Stomach (tissue), 9 donors: ENCODE measurements around the gene NOG. TPM values are rescaled to one million over a fixed set of nuclear protein-coding genes. Genes with fewer than 3 reads are reported as not detected.

Experiments
- DNase-seq, 2 donors: peaks; one replicate each; pipeline versions ENCODE4 v3.0.0 to v3.0.0-alpha.2; 2013 to 2019
- H3K27ac ChIP-seq, 5 donors: fragments of 200-600 bp in 4 of 5; sonication (generic) in 4 of 5; one replicate each; pipeline ENCODE4 v1.5.1; 2013 to 2019; ENCODE audit warnings: mild to moderate bottlenecking in 1 of 5, moderate library complexity in 1 of 5
- H3K27me3 ChIP-seq, 3 donors: fragments of 200-600 bp; sonication (generic); one replicate each; pipeline ENCODE4 v1.5.1; 2017 to 2019; ENCODE audit warnings: mixed run types in 1 of 3
- H3K36me3 ChIP-seq, 4 donors: fragments of 200-600 bp; sonication (generic); 1 replicate in 3 of 4; 2 replicates in 1 of 4; pipeline ENCODE4 v1.5.1; 2016 to 2019
- H3K4me1 ChIP-seq, 4 donors: fragments of 200-600 bp; sonication (generic); one replicate each; pipeline ENCODE4 v1.5.1; 2016 to 2019
- H3K4me3 ChIP-seq, 4 donors: fragments of 200-600 bp; sonication (generic) in 3 of 4; one replicate each; pipeline ENCODE4 v1.5.1; 2016 to 2019; ENCODE audit warnings: mild to moderate bottlenecking in 1 of 4
- H3K9me3 ChIP-seq, 4 donors: fragments of 200-600 bp; sonication (generic); one replicate each; pipeline ENCODE4 v1.5.1; 2016 to 2019
- EP300 ChIP-seq: sonication (generic); formaldehyde crosslinking; IDR thresholded peaks from one replicate; pipeline ENCODE4 v1.6.1; 2017; ENCODE audit warnings: antibody characterized with exemption
- POLR2A ChIP-seq, 4 donors: fragments of 450-650 bp; IDR thresholded peaks; one replicate each; pipeline ENCODE4 v1.6.1; 2016; ENCODE audit warnings: antibody characterized with exemption in 4 of 4, control low read depth in 2 of 4, mild to moderate bottlenecking in 1 of 4, moderate library complexity in 1 of 4
- POLR2AphosphoS5 ChIP-seq, 3 donors: sonication (generic); formaldehyde crosslinking; IDR thresholded peaks; one replicate each; pipeline ENCODE4 v1.6.1; 2016; ENCODE audit warnings: antibody characterized with exemption in 3 of 3
- WGBS, 5 donors: extraction: QIAGEN DNeasy Blood & Tissue Kit in 3 of 5; methylation state at CpG; one replicate each; pipeline versions ENCODE4 v1.1.5 to v1.1.7; 2013 to 2018; 5-methylcytosine and 5-hydroxymethylcytosine counted together
- intact Hi-C: fragments of 100-400 bp; cut with DNase I; formaldehyde crosslinking; loops from one replicate; pipeline ENCODE4 v1.15.1; 2023; ENCODE audit warnings: low total_unique reads
- polyA plus RNA-seq, 3 donors: library from polyadenylated mRNA; stranded (reverse); fragments of 200-250 nt; gene quantifications; one replicate each; pipeline ENCODE4 v1.2.3, GENCODE V29; 2013
- total RNA-seq, 5 donors: library from RNA; depleted of rRNA; stranded (reverse); fragments of >200 nt; gene quantifications; one replicate each; pipeline versions ENCODE4 v1.1.0 to v1.2.3, GENCODE V29; 2014 to 2016
- TF ChIP-seq, protein P1 (sequence below), 7 experiments: fragments of 450-650 bp in 4 of 7; fragments of 200-600 bp in 3 of 7; sonication (generic) in 3 of 7; IDR thresholded peaks; one replicate each; pipeline ENCODE4 v1.5.1; 2016 to 2019; ENCODE audit warnings: antibody characterized with exemption in 7 of 7, control low read depth in 2 of 7, mild to moderate bottlenecking in 1 of 7
- donor health status: healthy with polysubstance abuse.
- donor health status: Bipolar disorder and iron deficiency.
- donor health status: healthy.

NOG gene
- total and polyA plus RNA-seq, 8 donors: 0.23 to 1.7 (median 0.31) TPM; not detected in 5

DNA sequence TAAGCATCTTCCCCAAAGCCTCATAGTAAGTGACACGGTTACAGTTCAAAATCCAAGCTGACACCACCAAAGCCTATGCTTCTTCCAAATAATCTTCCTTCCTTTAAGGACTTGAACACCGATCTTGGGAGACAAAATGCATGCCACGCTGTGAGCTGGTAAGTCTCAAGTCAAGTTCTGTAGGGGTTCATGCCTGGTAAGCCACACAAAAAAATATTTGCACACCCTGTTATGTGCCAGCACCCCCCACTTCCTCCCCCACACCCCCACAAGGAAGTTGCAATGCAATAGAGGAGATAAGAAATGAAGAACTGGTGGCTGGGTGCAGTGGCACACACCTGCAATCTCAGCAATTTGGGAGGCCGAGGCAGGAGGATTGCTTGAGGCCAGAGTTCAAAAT, 5.6 kb downstream of the NOG start:
- intact Hi-C loops: loop anchor here (10.0 kb wide), 1 partner anchor 76 kb away; no protein-coding TSS in a partner anchor
- Histone ChIP-seq H3K27ac (no peak overlapping the region), H3K4me3 (no peak overlapping the region), H3K4me1 (peaks cover 33 to 42% (median 38%) of the 10 kb centered on the region in 4 donors), H3K27me3 (peaks cover 0 to 92% (median 62%) of the 10 kb centered on the region in 3 donors), H3K36me3 (no peaks in the 10 kb centered on the region), H3K9me3 (no peaks in the 10 kb centered on the region)
- TF ChIP-seq EP300 (no peak), POLR2A (IDR thresholded peaks at IDR 0.05) (no peak), POLR2AphosphoS5 (IDR thresholded peaks at IDR 0.05) (no peak)
- TF ChIP-seq, protein P1, sequence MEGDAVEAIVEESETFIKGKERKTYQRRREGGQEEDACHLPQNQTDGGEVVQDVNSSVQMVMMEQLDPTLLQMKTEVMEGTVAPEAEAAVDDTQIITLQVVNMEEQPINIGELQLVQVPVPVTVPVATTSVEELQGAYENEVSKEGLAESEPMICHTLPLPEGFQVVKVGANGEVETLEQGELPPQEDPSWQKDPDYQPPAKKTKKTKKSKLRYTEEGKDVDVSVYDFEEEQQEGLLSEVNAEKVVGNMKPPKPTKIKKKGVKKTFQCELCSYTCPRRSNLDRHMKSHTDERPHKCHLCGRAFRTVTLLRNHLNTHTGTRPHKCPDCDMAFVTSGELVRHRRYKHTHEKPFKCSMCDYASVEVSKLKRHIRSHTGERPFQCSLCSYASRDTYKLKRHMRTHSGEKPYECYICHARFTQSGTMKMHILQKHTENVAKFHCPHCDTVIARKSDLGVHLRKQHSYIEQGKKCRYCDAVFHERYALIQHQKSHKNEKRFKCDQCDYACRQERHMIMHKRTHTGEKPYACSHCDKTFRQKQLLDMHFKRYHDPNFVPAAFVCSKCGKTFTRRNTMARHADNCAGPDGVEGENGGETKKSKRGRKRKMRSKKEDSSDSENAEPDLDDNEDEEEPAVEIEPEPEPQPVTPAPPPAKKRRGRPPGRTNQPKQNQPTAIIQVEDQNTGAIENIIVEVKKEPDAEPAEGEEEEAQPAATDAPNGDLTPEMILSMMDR (IDR thresholded peaks at IDR 0.05): no peak
- DNase-seq: no peak
- 77 to 88% (median 84%) methylated on average over 4 of the region's 4 CpGs for WGBS, 5 donors

DNA sequence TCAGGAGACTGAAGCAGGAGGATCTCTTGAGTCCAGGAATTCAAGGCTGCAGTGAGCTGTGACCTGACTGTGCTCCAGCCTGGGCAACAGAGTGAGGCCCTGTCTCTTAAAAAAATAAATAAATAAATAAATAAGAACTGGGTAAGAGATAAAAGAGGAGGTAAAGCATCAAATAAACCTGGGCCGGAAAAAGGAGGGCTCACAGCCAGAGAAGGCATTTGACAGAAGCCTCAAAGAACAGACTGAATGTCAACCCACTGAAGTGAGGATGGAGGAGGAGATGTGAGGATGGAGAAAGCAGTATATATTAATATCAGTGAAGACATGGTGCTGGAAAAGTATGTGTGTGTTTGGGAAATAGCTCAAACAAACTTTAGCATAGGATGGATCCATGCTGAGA, 6.1 kb downstream of the NOG start:
- peaks cover 28 to 38% (median 33%) of the 10 kb centered on the region in 4 donors for H3K4me1 ChIP-seq
- H3K9me3 ChIP-seq: no peaks in the 10 kb centered on the region
- peaks cover 0 to 87% (median 57%) of the 10 kb centered on the region in 3 donors for H3K27me3 ChIP-seq
- DNase-seq: no peak
- intact Hi-C loops: loop anchor here (10.0 kb wide), 1 partner anchor 75 kb away; no protein-coding TSS in a partner anchor
- WGBS, 5 donors: 82 to 92% (median 88%) methylated on average over 1 of the region's 1 CpG
- no peaks in the 10 kb centered on the region for H3K36me3 ChIP-seq
- TF ChIP-seq POLR2AphosphoS5 (IDR thresholded peaks at IDR 0.05) (no peak), EP300 (no peak), POLR2A (IDR thresholded peaks at IDR 0.05) (no peak)
- TF ChIP-seq, protein P1 (IDR thresholded peaks at IDR 0.05): no peak
- H3K4me3 ChIP-seq: no peak overlapping the region
- no peak overlapping the region for H3K27ac ChIP-seq

DNA sequence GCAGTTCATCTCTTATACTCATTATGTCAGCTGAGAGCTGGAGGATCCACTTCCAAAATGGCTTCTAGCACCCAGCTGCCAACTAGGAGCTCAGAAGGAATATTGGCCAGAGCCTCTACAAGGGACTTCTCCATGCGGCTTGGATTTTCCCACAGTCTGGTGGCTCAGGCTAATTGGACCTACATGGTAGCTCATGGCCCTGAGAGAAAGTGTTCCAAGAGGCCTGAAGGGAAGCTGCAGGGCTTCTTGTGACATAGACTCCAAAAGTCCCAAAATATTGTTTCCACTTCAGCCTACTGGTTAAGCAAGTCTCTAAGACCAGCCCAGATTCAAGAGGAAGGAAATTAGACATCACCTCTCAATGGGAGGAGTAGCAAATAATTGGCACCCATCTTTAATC, 6.8 kb downstream of the NOG start:
- Histone ChIP-seq H3K9me3 (no peaks in the 10 kb centered on the region), H3K36me3 (no peaks in the 10 kb centered on the region), H3K4me3 (no peak overlapping the region), H3K27me3 (peaks cover 0 to 85% (median 52%) of the 10 kb centered on the region in 3 donors), H3K27ac (no peak overlapping the region), H3K4me1 (peaks cover 24 to 31% (median 28%) of the 10 kb centered on the region in 4 donors)
- DNase-seq: no peak
- TF ChIP-seq POLR2A (IDR thresholded peaks at IDR 0.05): no peak
- 79 to 96% (median 91%) methylated on average over 1 of the region's 1 CpG for WGBS, 5 donors
- intact Hi-C loops: no loop called here

DNA sequence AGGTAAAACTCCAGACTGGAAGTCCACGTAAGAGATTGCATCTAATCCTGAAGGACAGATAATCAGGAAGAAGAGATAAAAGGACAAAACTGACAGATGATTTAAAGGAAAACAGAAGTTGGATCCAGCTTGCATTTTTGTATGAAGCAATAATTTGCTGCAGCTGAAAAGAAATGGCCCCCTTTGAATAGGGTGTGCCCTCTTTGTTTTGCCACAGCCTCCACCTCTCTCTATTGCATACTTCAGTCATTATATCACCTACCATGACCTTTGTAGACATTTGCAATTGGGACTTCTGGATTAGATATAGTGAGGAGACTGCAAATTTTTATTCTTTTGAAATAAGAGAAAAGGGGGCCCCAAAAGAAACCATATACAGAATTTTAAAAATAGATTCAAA, 8.1 kb downstream of the NOG start:
- Histone ChIP-seq H3K9me3 (no peaks in the 10 kb centered on the region), H3K27me3 (peaks cover 0 to 75% (median 39%) of the 10 kb centered on the region in 3 donors), H3K27ac (no peak overlapping the region), H3K36me3 (no peaks in the 10 kb centered on the region), H3K4me3 (no peak overlapping the region), H3K4me1 (peaks cover 14 to 17% (median 15%) of the 10 kb centered on the region in 4 donors)
- intact Hi-C loops: no loop called here
- 61 to 71% (median 69%) methylated on average over 1 of the region's 1 CpG for WGBS, 5 donors
- no peak for DNase-seq
- no peak for TF ChIP-seq POLR2AphosphoS5 (IDR thresholded peaks at IDR 0.05)
- TF ChIP-seq, protein P1 (IDR thresholded peaks at IDR 0.05): no peak
- TF ChIP-seq POLR2A (IDR thresholded peaks at IDR 0.05): no peak

DNA sequence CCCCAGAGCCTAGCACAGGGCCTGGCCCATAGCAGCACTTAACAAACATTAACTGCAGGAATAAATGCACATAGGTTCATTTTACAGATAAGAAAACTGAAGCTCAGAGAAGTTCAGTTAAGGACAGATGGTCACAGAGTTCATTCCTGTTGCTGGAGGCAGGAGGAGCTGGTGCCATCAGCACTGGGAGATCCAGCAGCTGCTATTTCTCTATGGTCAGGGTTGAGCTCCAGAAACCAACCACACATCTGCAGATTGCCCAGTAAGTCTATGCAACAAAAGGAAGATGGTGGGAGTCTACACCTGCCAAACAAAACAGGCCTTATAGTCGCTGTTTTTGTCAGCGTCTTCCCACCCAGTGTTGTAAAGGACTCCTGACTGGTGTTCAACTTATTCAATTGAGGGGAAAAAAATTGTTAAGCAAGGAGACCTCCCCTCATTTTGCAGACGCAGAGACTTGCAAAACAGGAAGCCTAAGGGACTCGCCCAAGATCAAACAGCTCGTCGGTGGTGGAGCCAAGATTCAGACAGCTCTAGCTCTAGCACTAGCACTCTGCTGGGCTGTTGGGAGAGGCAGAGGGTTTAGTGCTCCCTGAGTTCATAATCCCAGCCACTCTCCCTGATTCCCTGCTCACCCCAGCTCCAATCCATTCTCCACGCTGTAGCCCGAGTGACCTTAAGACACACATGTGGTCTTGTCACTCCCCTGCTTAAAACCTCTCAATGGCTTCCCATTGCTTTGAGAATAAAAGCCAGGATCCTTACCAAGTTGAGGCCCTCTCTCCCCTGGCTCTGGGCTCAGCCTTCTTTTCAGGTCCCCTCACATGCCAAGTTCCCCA, 9.0 kb downstream of the NOG start:
- WGBS, 5 donors: 68% methylated on average over 8 of the region's 8 CpGs
- DNase-seq: no peak
- intact Hi-C loops: no loop called here
- TF ChIP-seq EP300 (no peak), POLR2AphosphoS5 (IDR thresholded peaks at IDR 0.05) (no peak), POLR2A (IDR thresholded peaks at IDR 0.05) (no peak)
- TF ChIP-seq, protein P1 (IDR thresholded peaks at IDR 0.05): no peak
- H3K36me3 ChIP-seq: no peaks in the 10 kb centered on the region
- H3K27ac ChIP-seq: no peak overlapping the region
- peaks cover 5 to 8% (median 5%) of the 10 kb centered on the region in 4 donors for H3K4me1 ChIP-seq
- no peaks in the 10 kb centered on the region for H3K9me3 ChIP-seq
- no peak overlapping the region for H3K4me3 ChIP-seq
- peaks cover 0 to 68% (median 30%) of the 10 kb centered on the region in 3 donors for H3K27me3 ChIP-seq
